Keratinocyte (primary cell): ENCODE data around the gene SFMBT1.

ENCODE experiments used
- CTCF ChIP-seq, 3 experiments: IDR thresholded peaks in 1 of 3; conservative IDR thresholded peaks in 1 of 3; optimal IDR thresholded peaks in 1 of 3; 2 replicates in 2 of 3; 3 replicates in 1 of 3; pipeline versions ENCODE3 to v1.5.1; 2011; ENCODE audit warnings: low read length in 3 of 3, mild to moderate bottlenecking in 3 of 3, moderate library complexity in 2 of 3, control low read depth in 1 of 3, inconsistent platforms in 1 of 3; ENCODE audit not compliant: insufficient read depth in 2 of 3; ENCODE audit errors: extremely low read depth in 1 of 3
- EZH2 ChIP-seq: IDR thresholded peaks from one replicate; pipeline ENCODE4 v1.6.1; 2012; ENCODE audit warnings: inconsistent platforms, mild to moderate bottlenecking, low read length, moderate library complexity

DNA sequence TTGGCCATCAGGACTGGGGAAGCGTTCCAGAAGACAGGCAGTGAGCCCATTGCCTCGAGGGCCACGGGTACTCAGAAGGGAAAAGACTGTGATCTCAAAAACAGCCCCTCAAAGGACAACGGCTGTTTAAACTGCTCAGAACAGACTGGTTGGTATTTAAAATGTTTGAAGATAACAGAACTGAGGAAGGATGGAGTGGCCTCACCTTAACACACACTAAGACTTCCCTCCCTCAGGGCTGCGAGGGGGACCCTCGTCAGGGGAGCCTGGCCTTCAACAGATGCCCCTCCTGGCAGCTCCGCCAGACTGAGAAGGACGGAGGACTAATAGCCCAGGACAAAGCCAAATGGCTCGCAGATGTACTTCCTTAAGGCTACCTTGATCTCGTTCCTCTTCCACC is 151.1 kb downstream of the SFMBT1 start:
- TF ChIP-seq CTCF (optimal IDR thresholded peaks at IDR 0.05 in 1 of 3, IDR thresholded peaks at IDR 0.05 in 1 of 3, conservative IDR thresholded peaks at IDR 0.05 in 1 of 3; ENCODE audit: extremely low read depth in 1 of 3, insufficient read depth in 2 of 3, low read length in 3 of 3) (no peak), EZH2 (no peak)
